Astrocyte (in vitro differentiated cells and primary cell): ENCODE measurements around the gene PKP4.
"Not testable (repeated sequence)": the region's sequence is repeated elsewhere in the genome, so short reads cannot be mapped to it uniquely, and the experiment has no call there.

Source experiments
- EZH2 ChIP-seq: IDR thresholded peaks from 2 replicates; pipeline ENCODE4 v1.6.1; 2012; ENCODE audit warnings: mild to moderate bottlenecking, low read length, inconsistent platforms; ENCODE audit not compliant: insufficient read depth
- TF ChIP-seq, protein P1 (sequence below): IDR thresholded peaks from 2 replicates; pipeline ENCODE4 v1.5.1; 2011; ENCODE audit warnings: low read depth, mild to moderate bottlenecking, inconsistent platforms, low read length, moderate library complexity; ENCODE audit not compliant: insufficient read depth

DNA sequence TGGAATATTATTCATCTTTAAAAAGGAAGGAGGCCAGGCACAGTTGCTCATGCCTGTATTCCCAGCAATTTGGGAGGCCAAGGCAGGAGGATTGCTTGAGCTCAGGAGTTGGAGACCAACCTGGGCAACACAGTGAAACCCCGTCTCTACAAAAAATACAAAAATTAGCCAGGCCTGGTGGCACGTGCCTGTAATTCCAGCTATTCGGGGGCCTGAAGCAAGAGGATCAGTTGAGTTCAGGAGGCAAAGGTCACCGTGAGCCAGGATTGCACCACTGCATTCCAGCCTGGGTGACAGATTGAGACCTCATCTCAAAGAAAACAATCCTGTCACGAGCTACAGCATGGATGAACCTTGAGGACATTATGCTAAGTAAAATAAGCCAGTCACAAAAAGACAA is 239.0 kb downstream of the PKP4 start:
- TF ChIP-seq, protein P1, sequence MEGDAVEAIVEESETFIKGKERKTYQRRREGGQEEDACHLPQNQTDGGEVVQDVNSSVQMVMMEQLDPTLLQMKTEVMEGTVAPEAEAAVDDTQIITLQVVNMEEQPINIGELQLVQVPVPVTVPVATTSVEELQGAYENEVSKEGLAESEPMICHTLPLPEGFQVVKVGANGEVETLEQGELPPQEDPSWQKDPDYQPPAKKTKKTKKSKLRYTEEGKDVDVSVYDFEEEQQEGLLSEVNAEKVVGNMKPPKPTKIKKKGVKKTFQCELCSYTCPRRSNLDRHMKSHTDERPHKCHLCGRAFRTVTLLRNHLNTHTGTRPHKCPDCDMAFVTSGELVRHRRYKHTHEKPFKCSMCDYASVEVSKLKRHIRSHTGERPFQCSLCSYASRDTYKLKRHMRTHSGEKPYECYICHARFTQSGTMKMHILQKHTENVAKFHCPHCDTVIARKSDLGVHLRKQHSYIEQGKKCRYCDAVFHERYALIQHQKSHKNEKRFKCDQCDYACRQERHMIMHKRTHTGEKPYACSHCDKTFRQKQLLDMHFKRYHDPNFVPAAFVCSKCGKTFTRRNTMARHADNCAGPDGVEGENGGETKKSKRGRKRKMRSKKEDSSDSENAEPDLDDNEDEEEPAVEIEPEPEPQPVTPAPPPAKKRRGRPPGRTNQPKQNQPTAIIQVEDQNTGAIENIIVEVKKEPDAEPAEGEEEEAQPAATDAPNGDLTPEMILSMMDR = not testable (repeated sequence)
- not testable (repeated sequence) for TF ChIP-seq EZH2
